K562 treated with DMSO at 1 percent for 12 hours (cell line): ENCODE measurements around the gene FANCD2. TPM values are rescaled to one million over a fixed set of nuclear protein-coding genes. Genes with fewer than 3 reads are reported as not detected.

ENCODE experiments used
- total RNA-seq: library from RNA; unstranded; fragments of 300-600 nt; gene quantifications from 2 replicates; pipeline ENCODE4 v1.2.3, GENCODE V29; 2022; ENCODE audit not compliant: insufficient read depth

Gene FANCD2
- 39.2 and 80.6 TPM in 2 replicates for total RNA-seq

GRCh38 chr3:10026084-10026890 is at the start of gene FANCD2:
TSS of gene FANCD2 (plus strand) at chr3:10026437. CDS start at chr3:10028658, 2,221 bp downstream.

GRCh38 chr3:10108091-10108490 is 81.9 kb downstream of the FANCD2 start, which contains the start of gene FANCD2OS:
TSS of gene FANCD2OS (minus strand) at chr3:10108255. CDS start at chr3:10104774, 3,481 bp downstream.

GRCh38 chr3:10115326-10116137 is 89.3 kb downstream of the FANCD2 start, which contains the start of gene BRK1:
TSS of gene BRK1 (plus strand) at chr3:10115675. CDS start at chr3:10115702, 27 bp downstream.

Other genes starting within 250 kb of the FANCD2 start
- gene TADA3, start 234.0 kb upstream of the FANCD2 start, total RNA-seq: 103 TPM in 2 replicates
- gene ARPC4, start 233.4 kb upstream of the FANCD2 start, total RNA-seq: 37.5 and 57.4 TPM in 2 replicates
- gene TTLL3, start 216.2 kb upstream of the FANCD2 start, total RNA-seq: 41.4 and 97.9 TPM in 2 replicates
- gene RPUSD3, start 182.4 kb upstream of the FANCD2 start, total RNA-seq: 77.6 and 82.0 TPM in 2 replicates
- not detected in 2 replicates for gene CIDEC, start 146.2 kb upstream of the FANCD2 start, total RNA-seq
- gene JAGN1, start 135.8 kb upstream of the FANCD2 start, total RNA-seq: 57.8 and 66.0 TPM in 2 replicates
- 0.64 and 0.67 TPM in 2 replicates for gene IL17RE, start 123.6 kb upstream of the FANCD2 start, total RNA-seq
- 34.1 and 39.6 TPM in 2 replicates for gene IL17RC, start 109.3 kb upstream of the FANCD2 start, total RNA-seq
- 18.5 and 28.3 TPM in 2 replicates for gene CRELD1, start 92.6 kb upstream of the FANCD2 start, total RNA-seq
- 1.3 and 2.8 TPM in 2 replicates for gene PRRT3, start 74.0 kb upstream of the FANCD2 start, total RNA-seq
- gene EMC3, start 39.6 kb upstream of the FANCD2 start, total RNA-seq: 34.7 and 41.6 TPM in 2 replicates
- gene FANCD2OS, start 81.8 kb downstream of the FANCD2 start, total RNA-seq: not detected in 2 replicates
- 261 and 291 TPM in 2 replicates for gene BRK1, start 89.2 kb downstream of the FANCD2 start, total RNA-seq
- 58.0 and 119 TPM in 2 replicates for gene VHL, start 115.3 kb downstream of the FANCD2 start, total RNA-seq
- 5.0 and 7.9 TPM in 2 replicates for gene IRAK2, start 138.5 kb downstream of the FANCD2 start, total RNA-seq
- gene TATDN2, start 222.0 kb downstream of the FANCD2 start, total RNA-seq: 17.5 and 47.7 TPM in 2 replicates